ENCODE results near the gene GPR107.

GRCh38 chr9:130111786-130112537 is 58.3 kb downstream of the GPR107 start:
- TF ChIP-seq CTCF (conservative IDR thresholded peaks at IDR 0.05; ENCODE audit: low read depth, low read length) (no peak), EZH2 (IDR thresholded peaks at IDR 0.05; ENCODE audit: borderline replicate concordance, low read depth, low read length, poor library complexity, severe bottlenecking) (no peak)
